ENCODE data around the gene BBS12.

Gene BBS12

DNA sequence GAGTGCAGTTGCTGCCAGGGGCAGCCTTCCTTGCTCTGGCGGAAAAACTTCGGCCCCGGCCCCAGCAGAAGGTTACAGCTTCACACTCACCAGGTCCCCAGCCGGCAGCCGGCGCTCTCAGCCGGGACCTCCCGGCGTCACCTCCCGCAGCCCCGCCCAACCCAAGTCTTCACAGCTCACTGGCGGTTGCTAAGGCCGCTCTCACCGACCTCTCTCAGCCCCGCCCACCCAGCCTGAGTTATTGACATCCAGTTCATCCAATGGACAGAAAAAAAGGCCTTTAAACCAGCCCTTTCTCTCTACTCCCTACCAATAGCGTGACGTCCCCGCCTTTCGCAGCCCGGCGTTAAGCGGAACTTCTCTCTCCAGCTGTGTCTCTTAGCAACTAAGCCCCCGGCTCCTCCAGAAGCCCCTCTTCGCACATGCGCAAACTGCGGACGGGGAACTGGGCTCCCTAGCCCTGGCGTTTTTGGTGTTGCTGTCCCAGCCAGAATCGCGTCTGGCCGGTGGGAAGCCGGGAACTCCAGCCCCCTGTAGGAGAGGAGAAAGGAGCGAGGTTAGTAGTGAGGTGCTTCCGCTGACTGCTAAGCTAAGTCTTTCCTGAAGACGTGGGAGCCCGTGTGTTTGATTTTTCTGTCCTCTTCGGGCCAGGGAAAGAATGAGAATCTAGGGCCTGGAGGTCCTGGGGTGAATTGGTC, at the start of gene BBS12:
Gene BBS12 (plus strand): TSS at position 376 of the 698 bp plus-strand sequence. CDS start 9,189 bp downstream, outside the sequence.
- peak; percentile 99 for FAIRE-seq

DNA sequence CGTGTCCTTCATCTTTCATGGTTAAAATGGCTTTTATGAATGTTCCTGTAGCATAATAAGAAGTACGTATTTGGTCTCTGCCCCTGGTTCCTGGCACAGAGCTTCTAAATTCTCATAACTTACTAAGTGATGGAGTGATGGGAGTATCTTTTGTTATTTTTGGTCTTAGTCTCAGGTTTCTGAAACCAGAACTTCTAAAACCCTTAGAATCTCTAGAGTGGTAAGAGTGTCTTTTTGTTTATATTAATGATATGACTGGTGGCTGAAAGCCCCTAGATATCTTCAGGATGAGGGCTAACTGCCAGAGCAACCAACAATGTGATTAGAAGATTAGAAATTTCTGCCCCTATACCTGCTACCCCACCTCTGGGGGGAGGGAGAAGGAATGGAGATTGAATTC, 45.8 kb upstream of the BBS12 start:
- FAIRE-seq = no peak

DNA sequence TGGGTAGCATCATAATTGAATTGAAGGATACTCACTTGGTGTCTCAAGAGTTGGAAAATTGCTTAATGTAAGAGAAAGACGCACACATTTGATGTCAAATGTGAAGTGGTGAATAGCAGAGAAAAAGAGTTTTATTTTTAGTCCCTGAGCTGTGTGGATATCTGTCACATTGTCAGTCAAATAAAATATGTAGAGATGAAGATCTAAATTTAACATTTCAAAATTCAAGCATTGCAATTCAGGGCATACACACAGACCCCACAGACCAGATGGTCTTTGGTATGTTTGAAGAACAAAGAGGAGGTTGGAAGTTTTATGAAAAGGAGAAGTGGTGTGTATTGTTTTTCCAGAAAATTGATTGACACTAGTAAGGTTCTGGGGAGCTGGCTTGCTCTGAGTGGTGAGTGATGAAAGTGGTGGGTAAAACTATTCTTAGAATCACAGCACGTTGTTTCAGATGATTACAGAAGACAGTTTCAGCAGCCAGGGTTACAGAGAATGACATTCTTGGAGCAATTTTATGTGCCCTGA, 44.9 kb upstream of the BBS12 start:
- FAIRE-seq = no peak

DNA sequence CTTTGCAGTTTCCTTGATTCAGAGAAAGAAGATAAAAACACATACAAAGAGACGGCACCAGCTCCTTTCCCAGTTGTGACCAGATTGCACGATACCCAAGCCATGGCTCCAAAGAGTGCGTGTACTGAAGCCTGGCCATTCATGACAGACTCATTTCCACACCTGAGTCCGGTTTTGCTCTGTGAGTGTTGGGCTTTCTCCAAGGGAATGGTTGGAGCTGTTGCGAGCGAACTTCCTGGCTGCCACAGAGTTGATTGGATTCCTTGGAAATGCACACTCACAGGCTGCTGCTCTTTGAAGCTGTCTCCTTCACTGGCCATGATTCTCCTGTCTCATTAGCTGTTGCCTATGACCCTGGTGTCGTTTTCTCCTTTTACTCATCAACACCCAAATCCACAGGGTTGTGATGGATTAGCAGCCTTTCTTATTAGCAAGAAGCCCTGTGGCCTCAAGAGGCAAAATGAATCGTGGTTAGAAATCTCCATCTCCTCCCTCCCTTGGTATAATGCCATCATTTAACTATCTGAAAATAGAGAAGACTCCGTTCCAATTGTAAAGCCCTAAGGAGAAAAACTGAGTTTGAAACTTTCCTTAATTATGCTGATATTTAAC, 43.9 kb upstream of the BBS12 start:
- no peak for FAIRE-seq

DNA sequence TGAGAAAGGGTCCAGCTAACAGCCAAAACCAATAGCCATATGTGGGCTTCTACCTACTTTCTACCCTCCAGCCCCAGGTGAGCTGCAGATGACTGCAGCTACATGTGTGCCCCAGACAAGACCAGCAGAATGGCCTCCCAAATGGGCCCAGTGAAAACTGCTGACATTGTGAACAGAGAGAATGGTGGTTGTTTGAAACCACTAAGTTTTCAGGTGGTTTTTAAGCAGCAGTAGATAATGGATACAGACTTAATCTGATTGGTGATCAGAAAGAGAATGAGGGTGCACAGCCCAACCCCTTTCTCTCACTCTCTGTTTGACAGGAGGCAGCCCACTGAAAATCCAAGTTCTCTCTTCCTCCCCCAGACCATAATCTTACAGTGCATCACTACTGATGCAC, 42.5 kb upstream of the BBS12 start:
- FAIRE-seq = no peak

DNA sequence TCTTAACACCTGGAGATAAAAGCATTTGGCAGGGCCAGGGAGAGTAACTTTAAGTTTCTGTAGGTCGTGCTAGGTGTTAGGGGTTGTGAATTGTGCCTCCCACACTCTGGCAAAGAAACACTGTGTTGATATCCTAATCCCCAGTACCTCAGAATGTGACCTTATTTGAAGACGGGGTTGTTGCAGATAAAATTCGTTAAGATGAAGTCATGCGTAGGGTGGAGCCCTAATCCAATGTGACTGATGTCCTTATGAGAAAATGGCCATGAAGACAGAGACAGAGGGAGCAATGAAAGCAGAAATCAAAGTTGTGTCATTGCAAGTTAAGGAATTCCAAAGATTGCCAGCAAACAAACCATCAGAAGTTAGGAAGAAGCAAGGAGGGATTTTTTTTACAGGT, 40.5 kb upstream of the BBS12 start:
- FAIRE-seq = no peak

DNA sequence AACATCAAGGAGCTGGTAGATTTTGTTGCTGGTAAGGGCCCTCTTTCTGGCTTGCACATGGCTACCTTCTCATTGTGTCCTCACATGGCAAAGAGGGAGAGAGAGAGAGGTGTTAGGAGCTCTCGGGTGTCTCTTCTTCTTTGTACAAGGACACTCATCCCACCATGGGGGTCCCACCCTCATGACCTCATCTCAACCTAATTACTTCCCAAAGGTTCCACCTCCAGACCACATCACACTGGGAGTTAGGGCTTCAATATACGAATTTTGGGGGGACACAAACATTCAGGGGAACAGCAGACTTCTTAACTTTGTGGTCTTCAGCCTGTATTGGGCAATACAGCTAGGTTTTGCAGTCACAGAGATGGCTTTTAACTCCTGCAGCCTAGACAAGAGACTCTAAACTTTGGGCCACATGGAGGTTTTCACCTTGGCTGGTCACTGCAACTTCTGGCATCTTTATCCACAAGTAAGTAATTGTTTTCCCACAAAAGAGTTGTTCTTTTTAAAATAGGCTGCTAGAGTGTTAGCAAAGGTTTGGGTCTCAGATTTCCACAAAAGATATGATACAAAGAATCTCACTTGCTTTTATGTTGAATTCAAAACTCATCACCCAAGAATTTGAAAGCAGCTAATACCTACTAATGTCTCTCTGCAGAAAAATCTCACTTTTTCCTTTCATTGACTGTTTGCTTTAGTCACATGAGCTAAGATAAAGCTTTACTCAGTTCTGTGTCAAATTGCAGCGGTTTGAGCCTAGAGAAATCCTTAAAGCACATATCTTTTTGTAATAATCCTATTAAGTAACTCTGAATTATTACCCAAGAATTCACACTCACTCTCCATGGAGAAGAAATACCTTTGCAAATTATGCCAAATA, 39.6 kb upstream of the BBS12 start:
- no peak for FAIRE-seq

DNA sequence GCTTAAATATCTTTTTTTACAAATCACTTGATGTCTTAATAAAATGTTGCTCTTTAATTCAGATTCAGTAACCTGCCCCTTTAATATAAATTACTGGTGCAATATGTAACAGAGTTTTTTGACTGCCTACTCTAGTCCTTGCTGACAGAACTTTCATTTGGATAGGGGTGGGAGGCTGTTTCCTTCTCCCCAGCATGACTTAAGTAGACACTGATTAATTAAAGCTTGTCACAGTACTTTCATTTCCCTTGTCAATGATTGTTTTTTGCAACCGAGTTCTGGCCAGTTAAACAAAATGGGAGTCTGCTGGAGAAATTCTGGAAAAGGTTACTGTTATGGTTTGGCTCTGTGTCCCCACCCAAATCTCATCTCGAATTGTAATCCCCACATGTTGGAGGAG, 37.3 kb upstream of the BBS12 start:
- no peak for FAIRE-seq

DNA sequence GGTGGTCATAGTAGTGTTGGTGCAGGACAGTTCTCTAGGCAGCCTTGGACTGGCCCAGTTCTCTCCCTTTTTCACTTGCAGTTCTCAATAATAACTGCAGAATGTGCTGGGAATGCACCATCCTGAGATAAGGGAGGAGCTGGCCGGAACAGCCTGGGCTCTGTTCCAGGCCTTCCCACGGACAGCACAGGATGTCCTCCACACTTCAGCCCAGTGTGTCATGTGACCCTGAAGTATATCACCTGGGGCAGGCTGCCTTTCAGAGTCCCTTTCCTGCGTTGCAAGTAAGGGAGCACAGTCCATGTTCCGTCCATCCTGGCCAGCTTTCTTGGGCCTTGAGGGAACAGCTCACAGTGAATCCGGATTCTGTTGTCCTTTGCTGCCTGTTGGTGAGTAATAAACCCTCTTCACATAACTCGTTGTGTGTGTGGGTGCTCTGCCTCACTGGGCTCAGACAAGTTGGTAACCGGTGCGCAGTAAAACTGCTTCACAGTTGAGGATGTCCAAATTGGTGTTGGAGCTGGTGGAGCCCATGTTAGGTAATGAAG, 32.3 kb upstream of the BBS12 start:
- no peak for FAIRE-seq

DNA sequence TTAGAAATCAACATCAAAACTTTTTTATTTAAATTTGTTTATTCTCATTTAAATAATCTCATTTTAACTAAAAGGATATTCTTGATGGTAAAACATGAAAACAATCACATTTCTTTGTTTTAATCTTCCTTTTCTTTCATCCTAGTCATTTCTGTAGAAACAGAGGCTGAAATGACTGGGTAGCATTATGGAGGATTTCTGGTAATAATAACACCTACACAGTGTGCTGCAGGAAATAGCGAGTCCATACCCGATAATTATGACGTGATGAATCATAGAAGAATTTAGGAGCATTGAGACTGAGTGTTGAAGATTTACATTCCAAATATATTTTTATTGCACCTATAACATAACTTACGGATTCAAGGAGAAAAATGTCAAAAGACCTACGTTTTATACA, 31.4 kb upstream of the BBS12 start:
- no peak for FAIRE-seq

DNA sequence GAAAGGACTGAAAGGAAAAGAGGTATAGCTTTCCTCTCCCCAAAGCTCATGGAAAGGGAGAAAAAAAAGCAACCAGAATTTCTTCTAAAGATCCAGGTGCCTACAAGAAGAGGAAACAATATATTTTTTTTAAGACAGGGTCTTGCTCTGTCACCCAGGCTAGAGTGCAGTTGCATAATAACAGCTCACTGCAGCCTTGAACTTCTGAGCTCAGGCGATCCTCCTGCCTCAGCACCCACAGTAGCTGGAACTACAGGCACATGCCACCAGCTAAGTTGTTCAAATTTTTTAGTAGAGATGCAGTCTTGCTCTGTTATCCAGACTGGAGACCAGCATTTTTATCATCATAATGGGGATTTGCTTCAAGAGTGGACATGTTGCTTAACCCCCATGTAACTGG, 30.5 kb upstream of the BBS12 start:
- no peak for FAIRE-seq

DNA sequence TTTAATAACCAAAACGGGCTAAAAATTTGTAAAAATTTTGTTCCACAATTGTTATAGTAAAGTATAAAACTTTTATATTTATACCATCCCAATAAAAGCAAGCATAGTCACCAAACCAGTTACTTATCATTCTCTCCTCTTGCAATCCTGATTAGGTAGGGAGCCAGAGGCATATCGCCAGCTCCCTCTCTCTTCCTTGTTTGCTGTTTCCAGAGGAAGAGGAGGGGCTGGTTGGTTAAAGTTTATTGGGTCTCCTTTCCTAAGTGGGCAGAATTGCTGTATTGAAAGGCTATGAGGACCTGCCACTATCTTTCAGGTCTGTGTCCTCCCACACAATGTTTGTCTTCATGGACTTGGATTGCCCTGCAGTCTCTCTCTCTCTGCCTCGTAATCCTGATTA, 29.6 kb upstream of the BBS12 start:
- no peak for FAIRE-seq

DNA sequence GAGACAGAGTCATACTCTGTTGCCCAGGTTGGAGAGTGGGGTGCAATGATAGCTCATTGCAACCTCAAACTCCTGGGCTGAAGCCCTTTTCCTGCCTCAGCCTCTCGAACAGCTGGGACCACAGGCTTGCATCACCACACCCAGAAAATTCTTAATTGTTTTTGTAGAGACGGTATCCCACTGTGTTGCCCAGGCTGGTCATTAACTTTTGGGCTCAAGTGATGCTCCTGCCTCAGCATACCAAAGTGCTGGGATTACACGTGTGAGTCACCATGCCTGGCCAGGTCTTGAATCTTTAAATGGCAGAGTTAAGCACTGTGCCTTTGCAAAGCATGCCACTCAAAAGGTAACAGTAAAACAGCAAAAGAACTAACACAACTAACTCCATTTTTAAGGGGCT, 28.6 kb upstream of the BBS12 start:
- FAIRE-seq = no peak

DNA sequence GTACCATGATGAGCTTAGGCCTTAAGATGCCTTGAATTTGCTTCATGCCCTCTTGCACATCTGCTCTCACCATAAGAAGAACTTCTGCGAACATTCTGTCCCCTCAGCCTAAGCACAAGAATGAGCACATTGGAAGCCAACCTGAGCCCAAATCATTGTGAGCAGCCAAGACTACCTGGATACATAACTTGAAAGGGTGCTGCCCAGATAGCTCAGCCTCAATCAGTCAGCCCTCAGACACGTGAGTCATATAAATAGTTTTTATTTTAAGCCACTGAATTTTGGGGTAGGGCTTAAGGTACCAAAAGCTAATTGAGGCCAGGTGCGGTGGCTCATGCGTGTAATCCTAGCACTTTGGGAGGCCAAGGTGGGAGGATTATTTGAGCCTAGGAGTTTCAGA, 27.5 kb upstream of the BBS12 start:
- FAIRE-seq = no peak

DNA sequence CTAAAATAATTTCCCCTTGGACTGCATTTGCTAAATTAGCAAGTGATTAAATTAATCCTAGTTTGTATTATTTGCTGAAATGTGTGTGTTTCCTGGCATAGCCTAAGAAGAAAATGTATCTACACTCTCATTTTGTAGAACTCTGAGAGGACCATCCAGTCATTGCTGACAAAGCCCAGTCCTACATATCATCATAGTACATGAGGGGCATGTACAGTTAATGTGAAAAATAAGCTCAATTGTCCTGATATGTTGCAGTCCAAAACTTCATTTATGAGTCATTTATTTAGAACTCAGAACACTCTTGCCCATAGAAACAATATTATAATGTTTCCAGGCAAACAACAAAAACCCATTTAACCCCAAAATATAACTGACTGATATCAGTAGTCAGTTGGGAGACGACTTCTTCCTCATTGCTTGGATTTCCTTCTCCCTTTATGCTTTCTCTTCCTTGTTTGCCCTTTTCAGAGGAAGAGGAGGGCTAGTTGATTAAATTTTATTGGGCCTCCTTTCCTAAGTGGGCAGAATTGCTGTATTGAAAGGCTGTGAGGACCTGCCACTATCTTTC, 26.9 kb upstream of the BBS12 start:
- no peak for FAIRE-seq

DNA sequence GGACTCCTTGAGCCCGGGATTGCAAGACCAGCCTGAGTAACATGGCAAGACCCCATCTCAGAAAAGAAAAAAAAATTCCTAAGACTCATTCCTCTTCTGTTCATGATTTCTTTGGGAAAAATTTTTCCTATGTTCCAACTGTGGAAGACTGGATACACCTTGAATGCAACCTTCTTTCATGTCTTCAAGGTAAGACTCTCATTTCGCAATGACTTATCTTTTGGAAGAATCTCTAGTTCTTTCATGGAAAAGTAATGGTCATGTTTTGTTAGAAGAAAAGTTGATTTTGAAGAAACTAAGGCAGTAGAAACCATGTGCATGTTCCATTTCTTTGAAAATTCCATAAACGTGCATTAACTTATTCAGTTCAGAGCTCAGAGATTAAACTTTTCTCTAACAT, 26.0 kb upstream of the BBS12 start:
- FAIRE-seq = no peak

DNA sequence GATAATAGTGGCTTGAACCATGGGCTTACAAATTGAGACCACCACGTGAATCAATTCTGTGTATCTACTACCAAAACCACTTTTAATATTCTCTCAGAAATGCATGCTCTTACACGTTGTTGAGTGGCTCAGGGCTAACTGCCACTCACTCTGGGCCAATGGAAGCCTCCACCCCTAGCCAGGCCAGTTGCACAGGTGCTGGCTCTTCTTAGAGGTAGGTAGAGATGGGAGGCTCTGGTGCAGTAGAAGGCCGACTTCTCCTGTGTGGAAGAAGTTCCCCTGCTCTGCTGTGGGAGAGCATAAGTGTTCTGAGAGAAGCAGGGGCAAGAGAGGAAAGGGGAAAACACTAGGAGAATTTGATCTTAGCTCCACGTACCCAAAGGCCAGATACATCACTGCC, 25.0 kb upstream of the BBS12 start:
- no peak for FAIRE-seq

DNA sequence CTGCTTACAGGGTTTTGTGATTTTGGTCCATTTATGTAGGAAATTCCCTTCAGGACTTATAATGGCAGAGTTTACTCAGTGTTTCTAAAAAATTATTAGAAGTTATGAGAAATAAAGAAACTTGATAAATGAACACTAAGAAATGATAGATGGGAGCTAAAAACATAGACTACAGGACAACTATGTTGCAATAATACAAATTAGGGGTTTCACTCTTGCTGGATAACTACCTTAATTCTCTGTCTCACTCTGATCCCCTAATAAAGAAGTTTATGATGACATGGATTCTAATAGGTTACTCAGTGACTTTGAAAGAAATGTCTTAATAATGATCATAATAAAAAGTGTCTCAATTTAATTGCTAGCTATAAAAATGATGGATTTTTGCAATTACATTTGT, 23.3 kb upstream of the BBS12 start:
- FAIRE-seq = no peak

DNA sequence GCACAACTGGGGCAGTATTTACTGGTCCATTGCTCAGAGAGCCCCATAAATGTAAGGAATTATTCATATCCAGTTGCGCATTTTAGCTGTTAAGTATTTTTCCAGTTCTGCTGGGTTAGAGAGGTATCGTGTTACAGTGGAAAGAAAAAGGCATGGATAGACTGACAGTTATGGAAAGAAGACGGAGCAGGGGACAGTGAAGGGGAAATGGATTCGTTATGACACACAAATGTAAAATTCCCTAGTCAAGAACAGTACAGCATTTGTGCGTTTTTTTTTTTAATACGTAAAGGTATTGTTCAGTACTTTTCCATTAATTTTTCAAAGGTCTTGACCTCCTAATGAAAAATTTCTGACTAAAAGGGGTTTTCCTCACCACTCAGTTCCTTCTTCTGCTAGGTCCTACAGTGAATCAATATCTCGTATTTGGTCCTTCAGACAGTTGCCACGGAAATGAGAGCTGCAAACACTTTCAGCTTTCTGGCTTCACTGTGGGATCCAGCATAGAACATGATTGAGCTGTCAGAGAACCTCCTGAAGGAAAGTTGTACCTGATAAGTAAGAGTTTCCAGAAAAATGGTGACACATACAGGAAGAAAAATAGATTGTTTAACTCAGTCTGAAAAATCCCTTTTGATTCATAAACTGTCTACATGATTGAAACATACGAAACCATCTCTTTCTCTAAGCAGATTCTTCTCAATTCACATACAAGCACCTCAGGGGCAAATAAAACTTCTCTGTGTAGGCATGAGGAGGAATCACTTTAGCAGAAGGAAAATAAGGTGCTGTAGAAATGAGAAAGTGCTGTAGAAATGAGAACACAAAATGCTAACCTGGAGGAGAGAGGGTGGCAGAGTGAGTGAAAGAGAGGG, 21.8 kb upstream of the BBS12 start:
- FAIRE-seq = no peak

DNA sequence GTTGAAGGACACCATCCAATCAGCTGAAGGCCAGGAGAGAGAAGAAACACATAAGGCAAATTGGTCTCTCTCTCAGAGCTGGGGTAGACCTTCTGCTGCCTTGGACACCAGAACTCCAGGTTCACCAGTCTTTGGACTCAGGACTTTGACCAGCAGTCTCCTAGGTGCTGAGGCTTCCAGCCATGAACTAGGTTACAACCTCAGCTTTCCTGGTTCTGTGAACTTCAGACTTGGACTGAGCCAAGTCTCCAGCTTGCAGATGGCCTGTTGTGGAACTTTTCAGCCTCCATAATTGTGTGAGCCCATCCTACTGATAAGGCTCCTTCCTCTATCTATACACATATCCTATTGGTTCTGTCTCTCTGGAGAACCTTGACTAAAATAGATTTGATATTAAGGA, 20.6 kb upstream of the BBS12 start:
- no peak for FAIRE-seq

DNA sequence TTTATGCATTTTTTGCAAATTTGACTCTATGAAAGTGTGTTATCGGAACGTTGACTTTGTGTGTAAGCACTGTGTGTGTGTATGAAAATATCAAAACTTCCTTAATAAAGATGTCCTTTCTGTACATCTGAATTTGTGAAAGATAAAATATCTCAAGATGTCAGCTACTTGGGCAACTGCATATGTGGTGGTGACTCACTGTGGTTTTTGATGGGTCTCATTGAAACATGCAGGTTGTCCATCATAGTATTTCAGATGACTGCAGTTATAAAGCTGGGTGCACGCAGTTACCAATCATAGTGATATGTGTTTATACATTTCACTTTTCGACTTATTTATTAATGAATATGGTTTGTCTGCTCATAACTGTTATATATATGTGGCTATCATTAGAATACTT, 19.7 kb upstream of the BBS12 start:
- FAIRE-seq = no peak

DNA sequence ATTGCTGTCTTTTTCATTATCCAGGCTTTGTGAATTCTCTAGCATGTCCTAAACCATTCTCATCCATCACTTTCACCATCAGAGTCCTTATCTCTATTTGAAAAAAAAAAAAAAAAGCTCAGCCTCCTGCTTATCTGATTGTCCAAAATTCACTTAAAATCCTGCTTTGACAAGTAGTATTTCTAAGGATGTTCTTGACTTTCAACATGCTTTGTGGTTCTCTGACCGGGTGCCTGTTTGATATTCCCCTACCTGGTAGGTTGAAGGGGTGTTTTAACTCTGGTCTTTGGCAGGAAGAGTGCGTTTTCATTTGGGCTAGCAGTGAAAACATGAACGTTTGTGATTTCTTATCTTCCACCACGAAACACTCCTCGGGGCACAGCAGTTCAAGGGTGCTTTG, 17.3 kb upstream of the BBS12 start:
- no peak for FAIRE-seq
